Measurements from ENCODE around the gene CCL1. TPM values are rescaled to one million over a fixed set of nuclear protein-coding genes. Genes with fewer than 3 reads are reported as not detected.

Gene CCL1
- total and polyA plus RNA-seq, 2 experiments from 2014 or later, result not detected

DNA sequence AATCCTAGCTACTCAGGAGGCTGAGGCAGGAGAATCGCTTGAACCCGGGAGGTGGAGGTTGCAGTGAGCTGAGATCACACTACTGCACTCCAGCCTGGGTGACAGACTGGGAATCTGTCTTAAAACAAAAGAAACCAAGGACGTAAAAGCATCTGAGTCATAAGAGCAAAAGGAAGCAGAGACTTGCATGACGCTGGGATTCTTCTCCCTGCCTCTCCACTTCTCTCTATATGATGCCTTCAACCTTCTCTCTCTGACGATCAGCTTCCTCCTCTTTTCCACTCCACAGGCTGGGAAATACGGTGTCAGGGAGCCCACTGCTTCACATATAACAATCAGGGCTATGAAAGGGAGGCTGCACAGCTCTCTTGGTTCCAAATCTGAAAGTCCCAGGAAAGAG, 43.2 kb upstream of the CCL1 start:
- Histone ChIP-seq H3K9me2 (ENCODE audit: insufficient read depth) (peaks cover 7% of the 10 kb centered on the region; the same call in 1 of the 2 replicates), H3K27me3 (ENCODE audit: insufficient read depth) (peaks cover 37% of the 10 kb centered on the region), H3K79me2 (replicated peaks; ENCODE audit: insufficient read depth) (no peaks in the 10 kb centered on the region), H3F3A (replicated peaks; ENCODE audit: low read depth) (no peaks in the 10 kb centered on the region), H3K36me3 (ENCODE audit: insufficient read depth) (no peaks in the 10 kb centered on the region), H3K4me2 (no peak overlapping the region), H2AFZ (no peak overlapping the region), H4K20me1 (replicated peaks; ENCODE audit: insufficient read depth) (no peaks in the 10 kb centered on the region), H3K4me3 (no peak overlapping the region), H3K27ac (ENCODE audit: low read depth) (no peak overlapping the region), H3K4me1 (ENCODE audit: insufficient read depth) (peaks cover 17% of the 10 kb centered on the region)
- Mint-ChIP-seq H3K36me3 (ENCODE audit: low read depth) (no peaks in the 10 kb centered on the region), H3K9me3 (no peaks in the 10 kb centered on the region), H3K4me3 (no peak overlapping the region), H3K27ac (no peak overlapping the region), H3K4me1 (peaks cover 20% of the 10 kb centered on the region), H3K27me3 (ENCODE audit: insufficient read depth, low read depth, poor library complexity) (peaks cover 8% of the 10 kb centered on the region)
- no peak for TF ChIP-seq NANOG (IDR thresholded peaks at IDR 0.05; ENCODE audit: borderline replicate concordance)
- TF ChIP-seq, protein P1, sequence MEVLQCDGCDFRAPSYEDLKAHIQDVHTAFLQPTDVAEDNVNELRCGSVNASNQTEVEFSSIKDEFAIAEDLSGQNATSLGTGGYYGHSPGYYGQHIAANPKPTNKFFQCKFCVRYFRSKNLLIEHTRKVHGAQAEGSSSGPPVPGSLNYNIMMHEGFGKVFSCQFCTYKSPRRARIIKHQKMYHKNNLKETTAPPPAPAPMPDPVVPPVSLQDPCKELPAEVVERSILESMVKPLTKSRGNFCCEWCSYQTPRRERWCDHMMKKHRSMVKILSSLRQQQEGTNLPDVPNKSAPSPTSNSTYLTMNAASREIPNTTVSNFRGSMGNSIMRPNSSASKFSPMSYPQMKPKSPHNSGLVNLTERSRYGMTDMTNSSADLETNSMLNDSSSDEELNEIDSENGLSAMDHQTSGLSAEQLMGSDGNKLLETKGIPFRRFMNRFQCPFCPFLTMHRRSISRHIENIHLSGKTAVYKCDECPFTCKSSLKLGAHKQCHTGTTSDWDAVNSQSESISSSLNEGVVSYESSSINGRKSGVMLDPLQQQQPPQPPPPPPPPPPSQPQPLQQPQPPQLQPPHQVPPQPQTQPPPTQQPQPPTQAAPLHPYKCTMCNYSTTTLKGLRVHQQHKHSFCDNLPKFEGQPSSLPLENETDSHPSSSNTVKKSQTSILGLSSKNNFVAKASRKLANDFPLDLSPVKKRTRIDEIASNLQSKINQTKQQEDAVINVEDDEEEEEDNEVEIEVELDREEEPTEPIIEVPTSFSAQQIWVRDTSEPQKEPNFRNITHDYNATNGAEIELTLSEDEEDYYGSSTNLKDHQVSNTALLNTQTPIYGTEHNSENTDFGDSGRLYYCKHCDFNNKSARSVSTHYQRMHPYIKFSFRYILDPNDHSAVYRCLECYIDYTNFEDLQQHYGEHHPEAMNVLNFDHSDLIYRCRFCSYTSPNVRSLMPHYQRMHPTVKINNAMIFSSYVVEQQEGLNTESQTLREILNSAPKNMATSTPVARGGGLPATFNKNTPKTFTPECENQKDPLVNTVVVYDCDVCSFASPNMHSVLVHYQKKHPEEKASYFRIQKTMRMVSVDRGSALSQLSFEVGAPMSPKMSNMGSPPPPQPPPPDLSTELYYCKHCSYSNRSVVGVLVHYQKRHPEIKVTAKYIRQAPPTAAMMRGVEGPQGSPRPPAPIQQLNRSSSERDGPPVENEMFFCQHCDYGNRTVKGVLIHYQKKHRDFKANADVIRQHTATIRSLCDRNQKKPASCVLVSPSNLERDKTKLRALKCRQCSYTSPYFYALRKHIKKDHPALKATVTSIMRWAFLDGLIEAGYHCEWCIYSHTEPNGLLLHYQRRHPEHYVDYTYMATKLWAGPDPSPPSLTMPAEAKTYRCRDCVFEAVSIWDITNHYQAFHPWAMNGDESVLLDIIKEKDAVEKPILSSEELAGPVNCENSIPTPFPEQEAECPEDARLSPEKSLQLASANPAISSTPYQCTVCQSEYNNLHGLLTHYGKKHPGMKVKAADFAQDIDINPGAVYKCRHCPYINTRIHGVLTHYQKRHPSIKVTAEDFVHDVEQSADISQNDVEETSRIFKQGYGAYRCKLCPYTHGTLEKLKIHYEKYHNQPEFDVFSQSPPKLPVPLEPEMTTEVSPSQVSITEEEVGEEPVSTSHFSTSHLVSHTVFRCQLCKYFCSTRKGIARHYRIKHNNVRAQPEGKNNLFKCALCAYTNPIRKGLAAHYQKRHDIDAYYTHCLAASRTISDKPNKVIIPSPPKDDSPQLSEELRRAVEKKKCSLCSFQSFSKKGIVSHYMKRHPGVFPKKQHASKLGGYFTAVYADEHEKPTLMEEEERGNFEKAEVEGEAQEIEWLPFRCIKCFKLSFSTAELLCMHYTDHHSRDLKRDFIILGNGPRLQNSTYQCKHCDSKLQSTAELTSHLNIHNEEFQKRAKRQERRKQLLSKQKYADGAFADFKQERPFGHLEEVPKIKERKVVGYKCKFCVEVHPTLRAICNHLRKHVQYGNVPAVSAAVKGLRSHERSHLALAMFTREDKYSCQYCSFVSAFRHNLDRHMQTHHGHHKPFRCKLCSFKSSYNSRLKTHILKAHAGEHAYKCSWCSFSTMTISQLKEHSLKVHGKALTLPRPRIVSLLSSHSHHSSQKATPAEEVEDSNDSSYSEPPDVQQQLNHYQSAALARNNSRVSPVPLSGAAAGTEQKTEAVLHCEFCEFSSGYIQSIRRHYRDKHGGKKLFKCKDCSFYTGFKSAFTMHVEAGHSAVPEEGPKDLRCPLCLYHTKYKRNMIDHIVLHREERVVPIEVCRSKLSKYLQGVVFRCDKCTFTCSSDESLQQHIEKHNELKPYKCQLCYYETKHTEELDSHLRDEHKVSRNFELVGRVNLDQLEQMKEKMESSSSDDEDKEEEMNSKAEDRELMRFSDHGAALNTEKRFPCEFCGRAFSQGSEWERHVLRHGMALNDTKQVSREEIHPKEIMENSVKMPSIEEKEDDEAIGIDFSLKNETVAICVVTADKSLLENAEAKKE (CRISPR knock-in tag; IDR thresholded peaks at IDR 0.05), result no peak
- TF ChIP-seq, protein P2, sequence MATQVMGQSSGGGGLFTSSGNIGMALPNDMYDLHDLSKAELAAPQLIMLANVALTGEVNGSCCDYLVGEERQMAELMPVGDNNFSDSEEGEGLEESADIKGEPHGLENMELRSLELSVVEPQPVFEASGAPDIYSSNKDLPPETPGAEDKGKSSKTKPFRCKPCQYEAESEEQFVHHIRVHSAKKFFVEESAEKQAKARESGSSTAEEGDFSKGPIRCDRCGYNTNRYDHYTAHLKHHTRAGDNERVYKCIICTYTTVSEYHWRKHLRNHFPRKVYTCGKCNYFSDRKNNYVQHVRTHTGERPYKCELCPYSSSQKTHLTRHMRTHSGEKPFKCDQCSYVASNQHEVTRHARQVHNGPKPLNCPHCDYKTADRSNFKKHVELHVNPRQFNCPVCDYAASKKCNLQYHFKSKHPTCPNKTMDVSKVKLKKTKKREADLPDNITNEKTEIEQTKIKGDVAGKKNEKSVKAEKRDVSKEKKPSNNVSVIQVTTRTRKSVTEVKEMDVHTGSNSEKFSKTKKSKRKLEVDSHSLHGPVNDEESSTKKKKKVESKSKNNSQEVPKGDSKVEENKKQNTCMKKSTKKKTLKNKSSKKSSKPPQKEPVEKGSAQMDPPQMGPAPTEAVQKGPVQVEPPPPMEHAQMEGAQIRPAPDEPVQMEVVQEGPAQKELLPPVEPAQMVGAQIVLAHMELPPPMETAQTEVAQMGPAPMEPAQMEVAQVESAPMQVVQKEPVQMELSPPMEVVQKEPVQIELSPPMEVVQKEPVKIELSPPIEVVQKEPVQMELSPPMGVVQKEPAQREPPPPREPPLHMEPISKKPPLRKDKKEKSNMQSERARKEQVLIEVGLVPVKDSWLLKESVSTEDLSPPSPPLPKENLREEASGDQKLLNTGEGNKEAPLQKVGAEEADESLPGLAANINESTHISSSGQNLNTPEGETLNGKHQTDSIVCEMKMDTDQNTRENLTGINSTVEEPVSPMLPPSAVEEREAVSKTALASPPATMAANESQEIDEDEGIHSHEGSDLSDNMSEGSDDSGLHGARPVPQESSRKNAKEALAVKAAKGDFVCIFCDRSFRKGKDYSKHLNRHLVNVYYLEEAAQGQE (IDR thresholded peaks at IDR 0.05; ENCODE audit: unreplicated experiment), result no peak
- no peak for TF ChIP-seq CREB1 (CRISPR knock-in tag; IDR thresholded peaks at IDR 0.05; ENCODE audit: low read depth)
- TF ChIP-seq ZNF331 (CRISPR knock-in tag; IDR thresholded peaks at IDR 0.05; ENCODE audit: low read depth), result no peak
- TF ChIP-seq EZH2 (IDR thresholded peaks at IDR 0.05; ENCODE audit: low read depth, unreplicated experiment), result no peak
- TF ChIP-seq STAT1 (IDR thresholded peaks at IDR 0.05; ENCODE audit: unreplicated experiment), result no peak
- no peak for TF ChIP-seq EZH2phosphoT487 (IDR thresholded peaks at IDR 0.05; ENCODE audit: unreplicated experiment)
- no peak for TF ChIP-seq ZNF114 (CRISPR knock-in tag; IDR thresholded peaks at IDR 0.05)
- no peak for TF ChIP-seq POLR2AphosphoS5 (IDR thresholded peaks at IDR 0.05; ENCODE audit: low read depth)
- no peak for TF ChIP-seq JUNB (IDR thresholded peaks at IDR 0.05; ENCODE audit: unreplicated experiment)
- TF ChIP-seq, protein P3, sequence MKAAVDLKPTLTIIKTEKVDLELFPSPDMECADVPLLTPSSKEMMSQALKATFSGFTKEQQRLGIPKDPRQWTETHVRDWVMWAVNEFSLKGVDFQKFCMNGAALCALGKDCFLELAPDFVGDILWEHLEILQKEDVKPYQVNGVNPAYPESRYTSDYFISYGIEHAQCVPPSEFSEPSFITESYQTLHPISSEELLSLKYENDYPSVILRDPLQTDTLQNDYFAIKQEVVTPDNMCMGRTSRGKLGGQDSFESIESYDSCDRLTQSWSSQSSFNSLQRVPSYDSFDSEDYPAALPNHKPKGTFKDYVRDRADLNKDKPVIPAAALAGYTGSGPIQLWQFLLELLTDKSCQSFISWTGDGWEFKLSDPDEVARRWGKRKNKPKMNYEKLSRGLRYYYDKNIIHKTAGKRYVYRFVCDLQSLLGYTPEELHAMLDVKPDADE (IDR thresholded peaks at IDR 0.05), result no peak
- TF ChIP-seq, protein P4, sequence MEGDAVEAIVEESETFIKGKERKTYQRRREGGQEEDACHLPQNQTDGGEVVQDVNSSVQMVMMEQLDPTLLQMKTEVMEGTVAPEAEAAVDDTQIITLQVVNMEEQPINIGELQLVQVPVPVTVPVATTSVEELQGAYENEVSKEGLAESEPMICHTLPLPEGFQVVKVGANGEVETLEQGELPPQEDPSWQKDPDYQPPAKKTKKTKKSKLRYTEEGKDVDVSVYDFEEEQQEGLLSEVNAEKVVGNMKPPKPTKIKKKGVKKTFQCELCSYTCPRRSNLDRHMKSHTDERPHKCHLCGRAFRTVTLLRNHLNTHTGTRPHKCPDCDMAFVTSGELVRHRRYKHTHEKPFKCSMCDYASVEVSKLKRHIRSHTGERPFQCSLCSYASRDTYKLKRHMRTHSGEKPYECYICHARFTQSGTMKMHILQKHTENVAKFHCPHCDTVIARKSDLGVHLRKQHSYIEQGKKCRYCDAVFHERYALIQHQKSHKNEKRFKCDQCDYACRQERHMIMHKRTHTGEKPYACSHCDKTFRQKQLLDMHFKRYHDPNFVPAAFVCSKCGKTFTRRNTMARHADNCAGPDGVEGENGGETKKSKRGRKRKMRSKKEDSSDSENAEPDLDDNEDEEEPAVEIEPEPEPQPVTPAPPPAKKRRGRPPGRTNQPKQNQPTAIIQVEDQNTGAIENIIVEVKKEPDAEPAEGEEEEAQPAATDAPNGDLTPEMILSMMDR (conservative IDR thresholded peaks at IDR 0.05; ENCODE audit: low read depth in 2 of 2), result no peak
- ATAC-seq, result no peak
- DNase-seq (ENCODE audit: low spot score), result no peak
